HG02763 (cell line): ENCODE results near the gene SLC7A6.
A peak's percentile ranks its signal among the peaks of the same experiment; 100 is the strongest.

ENCODE experiments used
- ATAC-seq: cut with Tn5 transposase; IDR thresholded peaks from one replicate; pipeline ENCODE4 v1.9.1; 2021; ENCODE audit warnings: mild to moderate bottlenecking, moderate library complexity; ENCODE audit not compliant: unreplicated experiment

The SLC7A6 gene

DNA sequence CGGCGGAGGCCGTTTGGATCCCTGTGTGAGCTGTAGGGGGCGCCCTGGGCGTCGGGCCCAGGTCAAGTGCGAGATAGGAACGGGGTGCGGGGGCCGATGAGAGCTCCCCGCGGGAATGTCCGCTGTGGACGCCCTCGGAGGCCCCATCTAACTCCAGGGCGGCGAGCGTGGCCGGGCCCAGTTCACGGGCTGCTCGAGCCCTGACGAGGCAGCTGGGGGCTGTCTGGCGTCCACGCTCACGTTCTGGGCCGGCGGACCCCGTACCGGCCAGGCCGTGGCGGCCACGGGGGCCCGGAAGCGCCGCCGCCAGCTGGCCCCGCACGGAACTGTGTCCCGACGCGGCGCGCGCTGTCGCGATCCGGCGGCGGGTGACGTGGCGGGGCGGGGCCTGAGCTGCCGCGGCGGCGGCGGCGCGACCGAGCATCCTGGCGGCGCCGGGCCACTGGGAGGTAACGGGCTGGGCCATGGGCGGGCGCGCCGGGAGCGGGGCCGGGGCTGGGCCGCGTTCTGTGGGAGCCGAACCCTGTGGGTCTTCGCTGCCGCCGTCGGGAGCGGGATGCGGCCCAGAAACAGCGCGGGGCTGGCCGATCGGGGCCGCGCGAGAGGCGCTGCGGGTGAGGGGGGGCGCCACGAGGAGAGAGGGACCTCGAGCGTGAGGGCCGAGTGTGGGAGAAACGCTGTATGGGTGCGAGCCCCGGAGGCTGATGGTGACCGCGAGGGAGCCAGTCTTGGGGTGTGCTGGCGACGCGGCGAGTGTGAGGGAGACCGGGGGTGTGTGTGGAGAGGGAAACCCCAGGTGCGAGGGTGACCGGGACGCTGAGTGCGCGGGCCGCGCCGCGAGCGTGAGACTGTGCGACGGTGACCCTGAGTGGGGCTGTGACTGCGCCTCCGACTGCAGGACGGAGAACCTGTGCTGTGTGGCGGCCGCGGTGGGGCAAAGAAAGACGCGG, at the start of gene SLC7A6:
Gene SLC7A6 (plus strand): TSS at position 399 of the 950 bp plus-strand sequence. CDS start 10,201 bp downstream, outside the sequence.
- peak; percentile 70 for ATAC-seq

DNA sequence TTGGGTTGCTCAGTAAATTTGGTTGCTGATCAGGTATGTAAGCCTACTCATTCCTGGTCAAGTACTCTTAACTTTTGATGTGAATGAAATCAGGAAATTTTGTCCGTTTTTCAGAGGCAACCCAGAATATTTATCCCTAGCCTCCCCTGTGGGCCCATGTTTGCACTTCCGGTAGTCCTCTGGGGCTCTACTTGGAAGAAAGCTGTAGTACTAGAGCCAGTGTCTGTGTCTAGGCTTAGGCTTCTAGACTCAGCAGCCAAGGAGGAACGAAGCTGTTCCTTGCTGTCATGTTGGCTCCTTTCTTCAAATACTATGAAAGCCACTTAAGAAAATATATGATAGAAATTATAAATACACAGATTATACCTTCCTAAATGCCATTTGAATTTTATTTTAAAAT, 49.6 kb upstream of the SLC7A6 start:
- ATAC-seq: no peak

DNA sequence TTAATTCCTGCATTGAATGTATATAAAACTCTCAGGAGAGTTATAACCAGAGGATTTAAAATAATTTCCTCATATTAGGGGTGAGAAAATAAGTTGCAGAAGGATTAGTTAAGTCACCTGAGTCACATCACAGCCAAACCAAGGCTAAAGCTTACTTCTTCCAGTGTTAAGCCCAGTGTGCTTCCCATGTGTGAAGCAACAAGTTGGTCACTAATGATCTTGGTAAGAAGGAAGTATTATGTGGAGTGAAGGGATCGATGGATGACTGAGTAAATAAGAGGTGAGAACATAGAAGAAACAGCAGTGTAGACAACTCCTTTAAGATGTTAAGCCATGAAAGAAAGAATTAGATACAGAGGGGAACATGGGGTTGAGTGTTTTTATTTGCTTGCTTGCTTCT, 49.0 kb upstream of the SLC7A6 start:
- no peak for ATAC-seq

DNA sequence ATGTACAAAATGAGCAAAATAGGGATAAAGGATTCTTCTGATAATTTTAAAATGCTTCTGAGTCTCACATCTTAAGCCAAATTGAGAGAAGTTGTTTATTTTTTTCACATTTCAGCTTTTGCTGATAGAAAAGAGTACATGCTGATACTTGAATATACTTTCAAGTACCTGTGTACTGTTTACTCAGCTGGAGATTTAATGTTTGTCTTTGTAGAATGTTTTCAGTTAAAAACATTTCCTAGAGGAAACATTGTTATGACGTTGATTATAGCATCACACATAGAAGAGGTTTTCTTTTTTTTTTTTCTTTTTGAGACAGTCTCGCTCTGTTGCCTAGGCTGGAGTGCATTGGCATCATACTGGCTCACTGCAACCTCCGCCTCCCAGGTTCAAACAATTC, 48.1 kb upstream of the SLC7A6 start:
- ATAC-seq: no peak

DNA sequence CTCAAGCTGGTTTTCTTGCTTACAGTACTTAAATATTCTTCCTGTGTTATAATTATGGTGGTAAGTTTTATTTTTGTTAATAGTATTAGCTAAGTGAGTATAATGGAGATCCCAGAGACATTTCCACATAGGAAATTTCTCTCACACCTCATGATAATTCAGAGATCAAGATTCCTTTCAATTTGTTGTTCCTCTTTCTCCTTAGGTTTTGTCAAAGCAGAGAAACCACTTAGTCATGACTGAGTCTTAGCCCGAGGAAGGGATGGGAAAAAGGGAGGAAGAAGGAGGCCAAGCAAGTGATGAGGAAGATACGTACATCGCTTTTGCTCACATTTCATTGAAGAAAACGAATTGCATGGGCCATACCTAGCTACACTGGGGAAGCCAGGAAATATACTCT, 46.8 kb upstream of the SLC7A6 start:
- ATAC-seq: no peak

DNA sequence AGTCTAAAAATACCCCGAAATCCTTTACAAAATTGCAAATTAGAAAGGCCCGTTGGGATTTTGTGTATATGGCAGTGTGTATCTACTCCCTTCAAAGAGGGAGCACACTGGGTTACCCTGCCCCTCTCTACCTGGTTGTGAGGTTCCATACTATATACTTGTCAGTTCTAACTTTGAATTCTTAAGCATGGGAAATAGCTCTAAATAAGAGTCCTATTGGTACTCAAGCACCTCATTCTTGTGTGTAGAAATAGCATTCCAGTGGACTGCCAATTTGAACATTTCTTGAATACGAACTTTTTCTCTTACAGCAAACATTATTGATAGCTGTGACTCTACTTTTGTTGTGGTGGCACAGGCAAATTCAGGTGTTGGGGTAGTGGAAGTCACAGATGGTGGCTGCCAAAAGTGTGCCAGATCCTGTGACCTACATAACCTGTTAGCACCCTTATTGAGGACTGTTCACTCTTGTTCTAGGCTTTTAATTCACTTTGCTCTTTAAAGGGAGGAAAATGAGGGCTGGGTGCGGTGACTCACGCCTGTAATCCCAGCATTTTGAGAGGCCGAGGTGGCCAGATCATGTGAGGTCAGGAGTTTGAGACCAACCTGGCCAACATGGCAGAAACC, 44.5 kb upstream of the SLC7A6 start:
- ATAC-seq: no peak

DNA sequence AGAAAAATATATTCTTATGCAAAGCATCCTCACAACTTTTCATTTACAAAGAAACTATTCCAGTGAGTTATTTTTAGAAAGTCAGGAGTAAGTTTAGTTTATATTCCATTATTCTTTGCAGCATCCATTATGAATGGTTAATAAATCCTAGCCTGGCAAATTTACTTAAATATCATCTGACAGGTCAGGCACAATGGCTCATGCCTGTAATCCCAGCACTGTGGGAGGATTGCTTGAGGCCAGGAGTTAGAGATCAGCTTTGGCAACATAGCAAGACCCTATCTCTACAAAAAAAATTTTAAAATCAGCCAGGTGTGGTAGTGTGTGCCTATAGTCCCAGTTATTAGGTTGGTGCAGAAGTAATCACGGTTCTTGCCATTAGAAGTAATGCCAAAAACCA, 41.3 kb upstream of the SLC7A6 start:
- ATAC-seq: no peak

DNA sequence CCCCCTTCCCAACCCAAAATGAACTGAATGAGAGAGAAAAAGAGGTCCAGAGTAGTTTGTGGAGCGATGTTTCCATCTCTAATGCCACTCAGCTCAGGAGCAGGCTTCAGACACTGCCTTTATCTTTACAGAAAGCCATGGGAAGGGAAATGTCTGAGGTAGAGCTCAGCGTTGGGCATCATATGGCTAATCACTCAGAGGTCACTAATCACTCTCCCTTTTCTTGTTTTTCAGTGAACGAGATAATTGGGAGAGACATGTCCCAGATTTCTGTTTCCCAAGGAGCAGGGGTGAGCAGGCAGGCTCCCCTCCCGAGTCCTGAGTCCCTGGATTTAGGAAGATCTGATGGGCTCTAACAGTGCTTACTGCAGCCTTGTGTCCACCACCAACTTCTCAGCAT, 38.2 kb upstream of the SLC7A6 start:
- ATAC-seq: no peak

DNA sequence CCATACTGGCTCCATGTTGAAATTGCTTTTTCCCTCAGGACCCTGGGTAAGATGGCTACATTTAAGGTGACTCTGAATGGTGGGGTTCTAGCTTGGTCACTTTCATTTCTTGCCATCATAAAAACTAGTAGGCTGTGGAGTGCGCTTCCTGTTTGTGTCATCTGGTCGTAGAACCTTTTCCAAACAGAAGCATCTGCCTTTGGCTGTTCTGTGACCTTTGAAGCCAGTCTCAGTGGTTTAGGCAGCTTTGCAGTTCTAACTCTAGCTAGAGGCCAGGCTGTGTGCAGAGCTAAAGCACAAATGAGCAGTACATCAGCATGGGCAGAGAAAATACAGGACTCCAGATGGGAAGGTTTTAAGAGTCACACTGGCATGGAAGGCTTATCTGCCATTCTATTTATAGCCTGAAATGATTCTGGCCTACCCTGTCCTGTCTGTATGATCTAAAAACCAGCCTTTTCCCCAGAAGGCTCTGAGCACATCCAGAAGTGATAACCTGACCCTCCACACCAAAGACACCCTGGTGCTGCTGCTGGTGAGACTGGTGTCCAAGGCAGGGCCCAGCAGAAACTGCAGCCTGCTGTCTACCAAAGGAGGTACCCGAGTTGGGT, 37.0 kb upstream of the SLC7A6 start:
- ATAC-seq: no peak

DNA sequence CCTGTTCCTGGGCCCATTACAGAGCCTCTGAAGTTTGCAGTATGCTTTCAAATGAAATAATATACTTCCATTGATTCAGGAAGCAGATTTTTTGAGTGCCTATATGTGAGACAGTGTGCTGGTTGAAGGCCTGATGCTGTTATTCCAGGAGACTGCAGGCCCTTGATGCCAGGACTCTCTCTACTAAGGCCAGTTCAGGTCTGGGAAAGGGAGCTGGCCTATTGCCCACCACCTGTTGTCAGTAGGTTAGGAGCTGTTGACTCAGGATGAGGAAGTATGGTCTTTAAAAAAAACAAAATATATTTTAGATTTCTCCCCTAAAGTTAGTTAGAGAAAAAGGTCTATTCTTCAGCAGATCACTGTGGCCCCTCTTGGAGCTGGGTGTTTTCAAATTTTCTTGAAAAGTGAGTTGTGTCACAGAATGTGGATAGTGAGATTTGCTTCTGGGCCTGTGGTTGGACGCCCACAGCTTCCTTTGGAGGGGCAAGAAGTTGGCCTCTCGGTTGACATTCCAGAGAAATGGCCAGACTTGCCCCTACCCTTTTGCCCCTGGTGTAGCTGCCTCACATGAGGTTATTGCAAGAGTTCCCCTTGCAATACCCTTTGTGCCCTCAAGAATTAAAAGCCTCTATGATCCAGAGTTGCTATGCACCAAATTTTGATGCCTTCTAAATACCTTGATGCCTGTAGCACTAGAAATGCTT, 36.3 kb upstream of the SLC7A6 start:
- no peak for ATAC-seq

DNA sequence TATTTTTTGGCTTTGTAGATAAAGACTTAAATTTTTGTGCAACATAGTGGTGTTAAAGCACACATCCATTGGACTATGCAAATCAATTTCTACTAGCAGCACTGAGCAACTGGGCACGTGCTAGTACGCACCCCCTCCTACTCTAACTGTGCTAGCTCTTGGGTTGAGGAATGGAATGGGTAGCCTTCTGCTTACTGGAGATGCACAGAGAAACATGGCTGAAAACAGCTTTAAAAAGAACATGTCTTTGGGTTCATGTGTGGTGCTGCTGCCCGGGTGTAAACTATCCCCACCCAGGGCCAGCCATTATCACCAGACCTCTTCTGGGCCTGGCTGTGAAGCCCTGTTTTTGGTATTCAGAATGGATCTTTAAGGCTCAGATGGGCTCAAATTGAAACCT, 35.7 kb upstream of the SLC7A6 start:
- no peak for ATAC-seq

DNA sequence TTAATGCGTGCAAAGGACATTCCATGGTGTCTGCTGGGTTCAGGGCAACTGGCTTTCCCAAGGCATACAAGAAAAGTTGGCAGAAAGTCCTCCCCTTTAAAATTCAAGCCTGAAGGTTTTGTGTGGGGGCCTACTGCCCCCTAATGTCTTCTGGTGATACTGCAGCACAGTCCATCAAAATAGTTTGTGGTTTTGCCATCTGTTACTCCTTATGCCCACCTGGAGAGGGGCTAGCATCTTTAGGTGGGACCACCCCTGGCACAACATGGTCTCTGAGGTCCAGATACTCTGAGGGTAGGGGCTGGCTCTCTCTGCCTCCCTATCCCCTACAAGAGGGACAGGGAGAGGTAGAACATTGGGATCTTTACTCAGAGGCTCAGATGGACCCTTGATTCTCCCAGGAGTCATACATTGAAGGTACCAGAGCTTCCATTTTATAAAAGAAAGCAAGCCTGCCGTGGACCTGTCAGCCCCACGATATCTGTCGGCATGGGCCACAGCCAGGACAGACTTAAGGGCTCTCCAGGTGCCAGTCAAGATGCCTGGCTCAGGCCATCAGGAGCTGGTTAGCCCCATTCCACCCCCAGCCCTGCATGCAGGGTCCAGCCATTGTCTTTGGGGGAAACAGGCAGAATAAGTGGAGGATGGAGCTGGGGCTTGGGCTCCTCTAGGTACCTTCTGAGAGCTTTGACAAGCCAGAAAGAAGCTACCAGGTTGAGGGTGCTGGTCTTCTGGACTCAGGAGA, 34.7 kb upstream of the SLC7A6 start:
- no peak for ATAC-seq

DNA sequence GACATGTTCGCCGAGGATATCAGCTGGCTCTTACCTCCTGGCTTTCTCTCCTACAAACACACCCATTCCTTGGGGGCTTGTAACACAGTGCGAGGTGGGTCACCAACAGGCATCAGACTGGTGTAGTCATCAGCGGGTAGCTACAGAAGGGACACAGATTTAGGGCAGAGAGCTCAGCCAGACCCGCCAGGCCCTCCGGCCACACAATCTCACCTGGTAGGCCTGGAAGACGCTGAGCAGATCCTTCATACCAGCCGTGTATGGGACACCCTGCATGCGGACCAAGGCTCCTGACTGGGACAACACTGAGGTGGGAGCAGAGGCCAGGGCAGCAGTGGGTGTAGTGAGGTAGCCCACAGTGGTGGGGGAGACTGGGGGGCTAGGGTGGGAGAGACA, 34.2 kb upstream of the SLC7A6 start:
- no peak for ATAC-seq

DNA sequence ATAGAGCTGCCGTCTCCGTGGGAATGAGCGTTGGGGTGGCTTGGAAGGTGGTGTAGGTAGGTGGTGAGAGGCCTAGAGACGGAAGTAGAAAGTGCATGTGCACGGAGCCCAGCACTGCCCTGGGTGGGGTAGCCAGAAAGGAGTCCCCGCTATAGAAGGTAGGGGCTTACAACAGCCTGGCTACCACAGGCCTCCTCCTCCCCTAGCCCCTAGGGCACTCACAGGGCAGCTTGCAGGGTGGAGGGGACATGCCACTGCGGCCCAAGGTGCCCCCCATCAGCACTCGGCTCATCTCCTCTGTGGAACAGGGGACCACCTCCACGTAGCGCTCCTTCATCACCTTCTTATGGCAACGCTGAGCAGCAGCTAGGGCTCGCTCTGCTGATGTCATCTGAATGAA, 33.4 kb upstream of the SLC7A6 start:
- no peak for ATAC-seq

DNA sequence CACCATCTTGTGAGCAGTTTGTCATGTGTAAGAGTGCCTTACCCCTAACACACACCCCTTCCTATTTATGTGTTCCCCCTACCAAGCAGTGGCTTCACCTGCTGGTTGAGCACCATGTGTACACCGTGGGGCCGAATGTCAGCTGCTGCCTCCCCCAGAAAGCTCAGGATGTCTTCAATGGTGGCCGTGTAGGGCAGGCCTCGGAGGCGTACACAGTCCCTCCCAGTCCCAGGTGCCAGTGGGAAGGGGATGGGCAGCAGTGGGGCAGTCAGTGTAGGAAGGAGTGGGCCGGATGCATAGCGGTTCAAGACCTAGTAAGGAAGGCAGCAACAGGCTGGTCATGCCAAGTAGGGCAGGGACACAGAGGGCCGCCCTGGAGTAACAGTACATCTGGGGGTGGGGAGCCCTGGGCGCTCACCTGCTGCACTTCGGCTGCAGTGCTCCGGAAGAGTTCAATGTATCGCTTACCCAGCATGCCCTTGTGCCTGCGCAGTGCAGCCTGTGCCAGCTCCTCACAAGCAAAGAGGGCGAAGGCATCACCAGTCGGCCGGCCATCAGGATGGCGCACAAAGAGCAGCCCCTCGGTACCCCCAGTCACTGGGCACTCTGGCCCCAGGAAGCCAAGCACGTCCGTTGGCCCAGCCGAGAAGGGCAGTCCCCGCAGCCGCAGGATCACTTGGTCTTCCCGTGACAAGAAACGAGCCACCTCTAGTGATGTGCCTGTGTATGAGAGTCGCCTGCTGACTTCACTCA, 32.8 kb upstream of the SLC7A6 start:
- no peak for ATAC-seq

DNA sequence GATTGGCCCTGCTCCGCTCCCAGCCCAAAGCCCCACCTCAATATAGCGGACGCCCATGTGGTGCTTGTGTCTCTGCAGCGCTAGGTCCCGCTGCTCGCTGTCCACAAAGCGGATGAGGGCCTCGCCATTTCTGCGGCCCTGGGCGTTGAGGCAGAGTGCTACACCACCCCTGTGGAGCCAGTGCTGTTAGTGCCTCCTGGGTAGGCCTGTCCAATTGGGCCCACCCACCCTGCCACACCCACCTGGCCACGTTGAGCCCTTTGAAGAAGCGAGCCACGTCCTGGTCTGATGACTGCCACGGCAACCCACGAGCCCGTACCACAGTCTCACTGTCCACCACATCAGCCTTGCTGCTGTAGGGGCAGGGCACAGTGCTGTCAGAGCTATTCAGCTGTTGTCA, 32.0 kb upstream of the SLC7A6 start:
- ATAC-seq: no peak

DNA sequence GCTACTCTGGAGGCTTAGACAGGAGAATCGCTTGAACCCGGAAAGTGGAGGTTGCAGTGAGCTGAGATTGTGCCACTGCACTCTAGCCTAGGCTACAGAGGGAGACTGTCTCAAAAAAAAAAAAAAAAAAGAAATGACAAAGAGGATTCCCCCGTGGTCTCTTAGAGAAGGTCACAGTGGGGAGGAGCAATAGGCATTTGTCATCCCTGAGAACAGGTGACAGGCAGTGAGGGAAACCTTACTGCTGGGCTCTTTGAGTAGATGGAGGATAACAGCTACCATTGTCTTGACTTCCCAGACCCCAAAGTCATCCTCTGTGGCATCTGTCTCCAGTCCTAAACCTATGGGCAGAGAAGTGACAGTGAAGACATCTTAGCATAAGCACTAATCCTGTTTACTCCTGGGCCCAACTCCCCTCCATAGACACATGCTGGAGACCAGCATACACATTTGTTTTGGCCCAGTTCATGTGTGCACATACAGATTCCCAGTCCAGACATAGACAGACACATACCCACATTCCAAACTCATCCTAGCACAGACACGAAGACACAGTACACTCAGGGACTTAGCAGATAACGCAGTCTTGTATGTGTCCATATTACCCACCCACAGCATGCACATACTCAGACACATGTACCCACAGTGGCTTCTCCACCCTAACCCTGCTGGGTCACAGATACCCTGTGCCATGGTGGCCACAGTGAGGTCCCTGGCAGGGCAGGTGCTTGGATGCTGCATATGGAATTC, 31.1 kb upstream of the SLC7A6 start:
- ATAC-seq: no peak

DNA sequence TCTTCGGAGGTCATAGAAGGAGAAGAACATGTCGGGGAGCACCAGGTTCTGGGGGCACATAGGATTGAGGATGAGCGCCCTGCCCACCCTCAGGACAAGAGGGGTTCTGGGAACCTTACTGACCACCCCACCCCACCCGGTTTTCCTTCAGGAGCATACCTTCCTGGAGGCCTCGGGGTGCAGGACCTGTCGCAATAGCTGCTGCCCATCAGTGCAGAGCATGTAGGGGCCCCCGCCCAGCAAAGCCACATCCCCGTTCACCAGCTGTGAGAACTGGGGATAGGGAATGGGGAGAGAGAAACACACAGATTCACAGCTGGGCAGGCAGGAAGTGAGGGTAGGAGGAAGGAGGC, 30.5 kb upstream of the SLC7A6 start:
- ATAC-seq: no peak
